Measurements from ENCODE around the gene NDUFB8.

The NDUFB8 gene

DNA sequence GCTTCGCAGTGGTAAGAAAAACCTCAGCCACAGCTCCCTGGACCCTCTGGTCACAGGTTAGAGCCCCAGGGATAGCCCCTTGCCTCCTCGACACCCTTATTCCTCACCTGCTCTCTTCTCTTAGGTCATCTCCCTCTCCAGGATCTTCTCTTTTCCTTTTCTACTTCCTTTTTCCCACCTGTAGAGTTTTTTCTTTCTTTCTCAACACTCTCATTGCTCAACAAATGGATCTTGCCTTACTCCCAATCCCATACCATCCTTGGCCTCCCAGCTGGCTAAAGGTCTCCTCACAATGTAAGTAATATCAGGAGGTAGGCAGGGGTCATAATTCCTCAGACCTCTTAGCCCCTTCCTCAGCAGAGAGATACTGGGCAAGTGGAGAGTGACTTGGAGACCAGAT lies 49.7 kb downstream of the NDUFB8 start:
- peaks cover 7% of the 10 kb centered on the region for H3K4me1 Mint-ChIP-seq (ENCODE audit: low read depth)
- H3K36me3 Mint-ChIP-seq, result peaks cover 2% of the 10 kb centered on the region
- no peaks in the 10 kb centered on the region for H3K9me3 Mint-ChIP-seq (ENCODE audit: low read depth)
- peaks cover 19% of the 10 kb centered on the region for H3K27me3 Mint-ChIP-seq
- no peak overlapping the region for H3K4me3 Mint-ChIP-seq
- H3K27ac Mint-ChIP-seq, result no peak overlapping the region

DNA sequence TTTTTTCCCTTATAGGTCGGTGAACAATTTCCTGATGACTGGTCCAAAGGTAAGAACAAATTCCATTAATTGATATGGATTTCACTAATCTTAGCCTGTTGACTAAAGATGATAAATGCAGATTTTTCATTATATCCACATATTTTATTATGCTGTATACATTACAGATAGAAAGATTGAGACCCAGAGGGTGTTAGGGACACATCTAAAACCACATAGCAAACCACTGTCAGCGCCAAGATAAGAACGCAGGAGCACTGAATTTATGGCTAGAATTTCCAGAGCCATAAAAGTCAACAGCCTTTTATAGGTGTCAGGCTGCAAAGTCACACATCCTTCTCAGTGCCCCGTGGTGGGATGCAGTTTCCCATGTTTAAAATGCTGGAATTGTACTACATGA lies 50.6 kb downstream of the NDUFB8 start:
- H3K36me3 Mint-ChIP-seq, result peaks cover 2% of the 10 kb centered on the region
- no peaks in the 10 kb centered on the region for H3K9me3 Mint-ChIP-seq (ENCODE audit: low read depth)
- H3K27me3 Mint-ChIP-seq, result peaks cover 19% of the 10 kb centered on the region

DNA sequence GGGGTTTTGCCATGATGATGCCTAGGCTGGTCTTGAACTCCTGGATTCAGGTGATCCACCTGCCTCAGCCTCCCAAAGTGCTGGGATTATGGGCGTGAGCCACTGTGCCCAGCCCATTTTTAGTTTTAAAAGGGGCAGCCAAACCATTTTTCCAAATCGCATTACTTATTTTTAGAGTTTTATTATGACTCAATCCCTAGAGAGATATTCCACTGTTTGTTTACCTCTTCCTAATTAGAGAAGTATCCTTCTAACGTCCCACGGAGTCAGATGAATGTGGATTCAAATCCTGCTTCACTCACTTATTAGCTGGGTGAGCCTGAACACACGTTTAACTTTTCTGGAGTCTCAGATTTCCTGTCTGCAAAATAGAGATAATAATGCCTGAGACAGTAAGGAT lies 51.7 kb downstream of the NDUFB8 start:
- Mint-ChIP-seq H3K4me3 (no peak overlapping the region), H3K27ac (no peak overlapping the region), H3K9me3 (ENCODE audit: low read depth) (no peaks in the 10 kb centered on the region), H3K36me3 (peaks cover 2% of the 10 kb centered on the region), H3K27me3 (peaks cover 19% of the 10 kb centered on the region), H3K4me1 (ENCODE audit: low read depth) (peaks cover 7% of the 10 kb centered on the region)

More for the DNA sequence above, 50.6 kb downstream of the NDUFB8 start:
- Mint-ChIP-seq H3K4me1 (ENCODE audit: low read depth) (peaks cover 7% of the 10 kb centered on the region), H3K27ac (no peak overlapping the region), H3K4me3 (no peak overlapping the region)

All from activated naive CD8-positive, alpha-beta T cell (primary cell).